Endothelial cell of umbilical vein (primary cell): ENCODE data around the gene BSPRY. TPM values are rescaled to one million over a fixed set of nuclear protein-coding genes. Genes with fewer than 3 reads are reported as not detected.

ENCODE experiments used
- BruUV-seq: library from RNA; stranded (reverse); fragments of 400-500 nt; replicated peaks from 2 replicates; lab custom pipeline; 2021; lab: Mats Ljungman, UMichigan
- CTCF ChIA-PET: fragments of 300-600, 350-600 bp; sonication (Branson Sonifier 250); formaldehyde crosslinking; loops from one replicate; lab custom pipeline; 2021; ENCODE audit warnings: antibody characterized with exemption, inconsistent platforms; lab: Charles Lee
- POLR2A ChIA-PET: fragments of 300-600, 350-600 bp; sonication (Branson Sonifier 250); formaldehyde crosslinking; loops from one replicate; lab custom pipeline; 2021; ENCODE audit warnings: antibody characterized with exemption, inconsistent platforms; lab: Charles Lee
- DNase-seq: peaks from one replicate; pipeline ENCODE4 v3.0.0-alpha.2; 2011; ENCODE audit warnings: low read depth, low spot score
- FAIRE-seq: peaks from 2 replicates; lab custom pipeline; 2011; peaks lifted over from hg19 to GRCh38; lab: Jason Lieb, UNC
- H2AFZ ChIP-seq: 2 replicates; pipeline ENCODE4 v1.6.0; 2012; ENCODE audit warnings: low read depth, low read length, control low read depth, inconsistent platforms
- H3K27ac ChIP-seq: 2 replicates; pipeline ENCODE4 v1.5.1; 2011; ENCODE audit warnings: low read depth, mild to moderate bottlenecking, control low read depth, low read length, moderate library complexity; ENCODE audit not compliant: insufficient read depth
- H3K27me3 ChIP-seq, 2 experiments: 2 replicates each; pipeline versions ENCODE4 v1.6.0 to v1.6.1; 2011; ENCODE audit warnings: low read length in 2 of 2, mixed read lengths in 1 of 2; ENCODE audit not compliant: control insufficient read depth in 2 of 2, insufficient read depth in 2 of 2
- H3K36me3 ChIP-seq, 2 experiments: 2 replicates in 1 of 2; 3 replicates in 1 of 2; pipeline ENCODE4 v1.5.1; 2011; ENCODE audit warnings: low read length in 2 of 2, mild to moderate bottlenecking in 1 of 2, moderate library complexity in 1 of 2; ENCODE audit not compliant: control insufficient read depth in 2 of 2, insufficient read depth in 2 of 2; ENCODE audit errors: extremely low read depth in 1 of 2
- H3K4me1 ChIP-seq: 3 replicates; pipeline ENCODE4 v1.5.1; 2011; ENCODE audit warnings: mild to moderate bottlenecking, low read length; ENCODE audit not compliant: control insufficient read depth, insufficient read depth; ENCODE audit errors: extremely low read depth
- H3K4me2 ChIP-seq: 2 replicates; pipeline ENCODE4 v1.6.1; 2011; ENCODE audit warnings: low read length, control low read depth, mixed read lengths; ENCODE audit not compliant: insufficient read depth
- H3K4me3 ChIP-seq, 3 experiments: fragments of 200-600 bp in 1 of 3; sonication (generic), shearing (Covaris generic) in 1 of 3; replicated peaks in 1 of 3; 2 replicates each; pipeline ENCODE4 v1.5.1; 2011 to 2016; ENCODE audit warnings: control low read depth in 3 of 3, low read length in 3 of 3, mild to moderate bottlenecking in 2 of 3, inconsistent platforms in 1 of 3, low read depth in 1 of 3, moderate library complexity in 1 of 3; ENCODE audit not compliant: insufficient read depth in 1 of 3
- H3K79me2 ChIP-seq: 2 replicates; pipeline ENCODE4 v1.6.0; 2012; ENCODE audit warnings: low read length, inconsistent platforms; ENCODE audit not compliant: control insufficient read depth, insufficient read depth
- H3K9ac ChIP-seq: replicated peaks from 2 replicates; pipeline ENCODE3; 2011; ENCODE audit warnings: low read length, control low read depth; ENCODE audit not compliant: insufficient read depth; ENCODE audit errors: extremely low read depth
- H3K9me1 ChIP-seq: replicated peaks from 3 replicates; pipeline ENCODE4 v1.6.0; 2011; ENCODE audit warnings: mild to moderate bottlenecking, low read length; ENCODE audit not compliant: control insufficient read depth, insufficient read depth; ENCODE audit errors: extremely low read depth
- H3K9me3 ChIP-seq: replicated peaks from 2 replicates; pipeline ENCODE4 v1.5.1; 2012; ENCODE audit warnings: low read length, inconsistent platforms; ENCODE audit not compliant: control insufficient read depth, insufficient read depth
- H4K20me1 ChIP-seq: replicated peaks from 2 replicates; pipeline ENCODE3; 2011; ENCODE audit warnings: mild to moderate bottlenecking, low read length; ENCODE audit not compliant: control insufficient read depth, insufficient read depth; ENCODE audit errors: extremely low read depth
- CTCF ChIP-seq, 2 donors: IDR thresholded peaks; 1 replicate in 1 of 2; 2 replicates in 1 of 2; pipeline ENCODE4 v1.5.1; 2011; ENCODE audit warnings: low read length in 2 of 2, mild to moderate bottlenecking in 2 of 2, moderate library complexity in 2 of 2, control low read depth in 1 of 2, inconsistent platforms in 1 of 2, low read depth in 1 of 2; ENCODE audit not compliant: insufficient read depth in 1 of 2; ENCODE audit errors: extremely low read depth in 1 of 2
- EZH2 ChIP-seq: IDR thresholded peaks from 2 replicates; pipeline ENCODE4 v1.6.1; 2012; ENCODE audit warnings: borderline replicate concordance, low read depth, mild to moderate bottlenecking, moderate library complexity, low read length, inconsistent platforms; ENCODE audit not compliant: severe bottlenecking
- FOS ChIP-seq: IDR thresholded peaks from 2 replicates; pipeline ENCODE4 v1.6.1; 2011; ENCODE audit warnings: mild to moderate bottlenecking, low read length, moderate library complexity, borderline replicate concordance; ENCODE audit not compliant: insufficient read depth
- GATA2 ChIP-seq: IDR thresholded peaks from 2 replicates; pipeline ENCODE4 v1.7.0; 2011; ENCODE audit warnings: low read depth, mild to moderate bottlenecking, moderate library complexity, mixed read lengths, low read length; ENCODE audit not compliant: insufficient read length, insufficient read depth
- JUN ChIP-seq: IDR thresholded peaks from 2 replicates; pipeline ENCODE4 v1.6.1; 2011; ENCODE audit warnings: borderline replicate concordance, low read depth; ENCODE audit not compliant: insufficient read length, insufficient read depth
- MAX ChIP-seq: IDR thresholded peaks from 2 replicates; pipeline ENCODE4 v1.6.1; 2011; ENCODE audit not compliant: insufficient read depth, insufficient read length
- POLR2AphosphoS5 ChIP-seq: IDR thresholded peaks from 2 replicates; pipeline ENCODE4 v1.6.1; 2012; ENCODE audit warnings: low read depth, mild to moderate bottlenecking, control low read depth, low read length, moderate library complexity; ENCODE audit not compliant: insufficient read depth
- dilution Hi-C: fragments of 300-500 bp; cut with MboI; formaldehyde crosslinking; loops from one replicate; pipeline ENCODE4 v1.15.0; 2019; ENCODE audit warnings: low sequenced_read_pairs; ENCODE audit not compliant: extremely low pct_ligation_motif_present
- intact Hi-C: fragments of 100-400 bp; cut with micrococcal nuclease; formaldehyde crosslinking; loops from one replicate; pipeline ENCODE4 v1.10.0; 2022
- polyA plus RNA-seq, 4 experiments: library from polyadenylated mRNA; depleted of rRNA in 3 of 4; stranded (reverse) in 3 of 4; unstranded in 1 of 4; fragments of >200 nt; gene quantifications; 2 replicates each; pipeline versions ENCODE4 v1.2.1 to v1.2.3, GENCODE V29; 2011 to 2012; ENCODE audit warnings: missing spikeins in 1 of 4
- total RNA-seq: library from RNA; stranded (reverse); gene quantifications from 2 replicates; pipeline ENCODE4 v1.2.3, GENCODE V29; 2021

Gene BSPRY
- total and polyA plus RNA-seq, 2 donors (not counting 3 experiments of a cell fraction or from before 2014, with no cell fraction given), result not detected

GRCh38 chr9:113301548-113301947 lies 47.8 kb upstream of the BSPRY start:
- TF ChIP-seq POLR2AphosphoS5, result no peak
- no peak for TF ChIP-seq CTCF (IDR thresholded peaks at IDR 0.05; ENCODE audit: extremely low read depth in 1 of 2, insufficient read depth in 1 of 2, low read depth in 1 of 2, low read length in 2 of 2)
- TF ChIP-seq MAX, result no peak
- TF ChIP-seq GATA2, result no peak
- TF ChIP-seq JUN, result no peak
- no peak for TF ChIP-seq FOS
- no peak for TF ChIP-seq EZH2
- no peaks in the 10 kb centered on the region for H3K79me2 ChIP-seq
- H4K20me1 ChIP-seq, result no peaks in the 10 kb centered on the region
- H3K9me1 ChIP-seq, result no peaks in the 10 kb centered on the region
- H3K4me1 ChIP-seq, result peaks cover 3% of the 10 kb centered on the region
- FAIRE-seq (no peak), DNase-seq (no peak)
- no peak overlapping the region for H3K27ac ChIP-seq
- dilution Hi-C loops (no loop called here), intact Hi-C loops (no loop called here)
- no peaks in the 10 kb centered on the region for H3K36me3 ChIP-seq
- BruUV-seq, result no TSS peak
- no peak overlapping the region for H3K9ac ChIP-seq
- H3K4me2 ChIP-seq, result no peak overlapping the region
- POLR2A ChIA-PET, result no interaction called here
- no peaks in the 10 kb centered on the region for H3K9me3 ChIP-seq
- no peak overlapping the region for H3K4me3 ChIP-seq
- H3K27me3 ChIP-seq, result peaks cover 3 to 8% of the 10 kb centered on the region in 2 experiments
- H2AFZ ChIP-seq, result no peak overlapping the region
- CTCF ChIA-PET, result no interaction called here
